Measurements from ENCODE around the gene DGKA. TPM values are rescaled to one million over a fixed set of nuclear protein-coding genes. Genes with fewer than 3 reads are reported as not detected.

DGKA gene
- total RNA-seq, 1 donor from 2014 or later: 57.5 TPM

DNA sequence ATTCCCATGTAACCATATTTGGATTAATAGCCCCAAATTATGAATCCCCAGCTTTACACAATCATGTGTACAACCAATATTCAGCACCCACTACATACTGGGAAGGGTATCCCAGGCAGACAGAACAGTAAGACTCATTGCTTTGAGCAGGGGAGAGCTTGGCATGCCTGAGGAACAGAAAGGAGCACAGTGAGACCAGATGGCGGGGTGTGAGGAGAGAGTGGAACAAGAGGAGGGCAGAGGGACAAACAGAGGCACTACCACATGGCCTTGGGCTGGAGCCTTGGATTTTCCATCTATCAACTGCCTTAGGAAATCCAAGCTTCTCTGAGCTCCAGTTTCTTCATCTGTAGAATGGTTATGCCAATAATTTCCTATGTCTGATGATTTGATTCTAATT is 3.8 kb downstream of the DGKA start:
- DNase-seq: no peak
- Mint-ChIP-seq H3K4me3 (ENCODE audit: unreplicated experiment) (peak overlapping the region; percentile 64), H3K9me3 (ENCODE audit: unreplicated experiment) (peaks cover 13% of the 10 kb centered on the region), H3K27me3 (ENCODE audit: unreplicated experiment) (peaks cover 9% of the 10 kb centered on the region), H3K4me1 (ENCODE audit: low read depth, unreplicated experiment) (peaks cover 48% of the 10 kb centered on the region), H3K27ac (ENCODE audit: unreplicated experiment) (peak overlapping the region; percentile 83), H3K36me3 (ENCODE audit: unreplicated experiment) (no peaks in the 10 kb centered on the region)
- TF ChIP-seq, protein P1, sequence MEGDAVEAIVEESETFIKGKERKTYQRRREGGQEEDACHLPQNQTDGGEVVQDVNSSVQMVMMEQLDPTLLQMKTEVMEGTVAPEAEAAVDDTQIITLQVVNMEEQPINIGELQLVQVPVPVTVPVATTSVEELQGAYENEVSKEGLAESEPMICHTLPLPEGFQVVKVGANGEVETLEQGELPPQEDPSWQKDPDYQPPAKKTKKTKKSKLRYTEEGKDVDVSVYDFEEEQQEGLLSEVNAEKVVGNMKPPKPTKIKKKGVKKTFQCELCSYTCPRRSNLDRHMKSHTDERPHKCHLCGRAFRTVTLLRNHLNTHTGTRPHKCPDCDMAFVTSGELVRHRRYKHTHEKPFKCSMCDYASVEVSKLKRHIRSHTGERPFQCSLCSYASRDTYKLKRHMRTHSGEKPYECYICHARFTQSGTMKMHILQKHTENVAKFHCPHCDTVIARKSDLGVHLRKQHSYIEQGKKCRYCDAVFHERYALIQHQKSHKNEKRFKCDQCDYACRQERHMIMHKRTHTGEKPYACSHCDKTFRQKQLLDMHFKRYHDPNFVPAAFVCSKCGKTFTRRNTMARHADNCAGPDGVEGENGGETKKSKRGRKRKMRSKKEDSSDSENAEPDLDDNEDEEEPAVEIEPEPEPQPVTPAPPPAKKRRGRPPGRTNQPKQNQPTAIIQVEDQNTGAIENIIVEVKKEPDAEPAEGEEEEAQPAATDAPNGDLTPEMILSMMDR (IDR thresholded peaks at IDR 0.05; ENCODE audit: partially characterized antibody, unreplicated experiment): no peak

DNA sequence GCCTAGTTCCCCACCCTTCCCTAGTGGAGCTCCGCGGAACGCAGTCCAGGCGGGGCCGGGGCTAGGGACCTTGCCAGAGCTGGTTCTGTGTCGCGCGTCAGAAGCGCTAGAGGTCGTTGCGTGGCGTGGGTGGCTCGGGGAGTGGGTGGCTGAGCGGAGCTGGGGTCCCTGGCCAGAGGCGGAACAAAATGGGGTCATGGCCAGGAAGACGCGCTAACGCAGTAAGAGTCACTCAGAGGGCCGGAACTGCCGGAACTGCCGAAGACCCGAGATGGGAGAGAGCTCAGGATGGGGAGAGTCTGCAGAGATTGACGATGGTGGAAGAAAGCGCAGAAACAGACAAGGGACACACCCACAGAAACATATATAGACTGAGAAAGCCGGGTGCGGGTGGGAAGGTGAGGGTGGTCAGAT is 4.8 kb downstream of the DGKA start:
- H3K27me3 Mint-ChIP-seq (ENCODE audit: unreplicated experiment): peaks cover 8% of the 10 kb centered on the region
- no peak for DNase-seq
- peaks cover 11% of the 10 kb centered on the region for H3K9me3 Mint-ChIP-seq (ENCODE audit: unreplicated experiment)
- peak overlapping the region; percentile 5 for H3K4me3 Mint-ChIP-seq (ENCODE audit: unreplicated experiment)
- H3K4me1 Mint-ChIP-seq (ENCODE audit: low read depth, unreplicated experiment): peaks cover 52% of the 10 kb centered on the region
- peak overlapping the region; percentile 63 for H3K27ac Mint-ChIP-seq (ENCODE audit: unreplicated experiment)
- H3K36me3 Mint-ChIP-seq (ENCODE audit: unreplicated experiment): no peaks in the 10 kb centered on the region
- TF ChIP-seq, protein P1 (IDR thresholded peaks at IDR 0.05; ENCODE audit: partially characterized antibody, unreplicated experiment): no peak

DNA sequence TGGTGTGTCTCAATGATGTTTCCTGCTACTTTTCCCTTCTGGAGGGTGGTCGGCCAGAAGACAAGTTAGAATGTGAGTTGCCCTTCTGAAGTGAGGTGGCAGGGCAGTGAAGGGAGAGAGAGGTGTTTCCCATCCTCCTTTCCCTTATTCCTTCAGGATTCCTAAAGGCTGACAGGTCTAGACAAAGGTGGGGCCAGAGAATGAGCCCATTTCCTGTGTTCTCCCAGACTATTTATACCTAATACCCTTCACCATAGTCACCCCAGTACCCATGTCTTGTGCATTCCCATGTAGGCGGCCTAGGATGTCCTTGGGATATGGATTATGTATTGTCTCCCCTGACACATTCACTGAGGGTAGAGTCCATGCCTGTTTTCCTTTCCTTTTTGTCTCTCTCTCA is 7.0 kb downstream of the DGKA start:
- Mint-ChIP-seq H3K27me3 (ENCODE audit: unreplicated experiment) (peaks cover 6% of the 10 kb centered on the region), H3K4me1 (ENCODE audit: low read depth, unreplicated experiment) (peaks cover 41% of the 10 kb centered on the region), H3K9me3 (ENCODE audit: unreplicated experiment) (peaks cover 14% of the 10 kb centered on the region), H3K4me3 (ENCODE audit: unreplicated experiment) (no peak overlapping the region), H3K36me3 (ENCODE audit: unreplicated experiment) (peaks cover 10% of the 10 kb centered on the region), H3K27ac (ENCODE audit: unreplicated experiment) (peak overlapping the region; percentile 18)
- no peak for DNase-seq
- TF ChIP-seq, protein P1 (IDR thresholded peaks at IDR 0.05; ENCODE audit: partially characterized antibody, unreplicated experiment): no peak

DNA sequence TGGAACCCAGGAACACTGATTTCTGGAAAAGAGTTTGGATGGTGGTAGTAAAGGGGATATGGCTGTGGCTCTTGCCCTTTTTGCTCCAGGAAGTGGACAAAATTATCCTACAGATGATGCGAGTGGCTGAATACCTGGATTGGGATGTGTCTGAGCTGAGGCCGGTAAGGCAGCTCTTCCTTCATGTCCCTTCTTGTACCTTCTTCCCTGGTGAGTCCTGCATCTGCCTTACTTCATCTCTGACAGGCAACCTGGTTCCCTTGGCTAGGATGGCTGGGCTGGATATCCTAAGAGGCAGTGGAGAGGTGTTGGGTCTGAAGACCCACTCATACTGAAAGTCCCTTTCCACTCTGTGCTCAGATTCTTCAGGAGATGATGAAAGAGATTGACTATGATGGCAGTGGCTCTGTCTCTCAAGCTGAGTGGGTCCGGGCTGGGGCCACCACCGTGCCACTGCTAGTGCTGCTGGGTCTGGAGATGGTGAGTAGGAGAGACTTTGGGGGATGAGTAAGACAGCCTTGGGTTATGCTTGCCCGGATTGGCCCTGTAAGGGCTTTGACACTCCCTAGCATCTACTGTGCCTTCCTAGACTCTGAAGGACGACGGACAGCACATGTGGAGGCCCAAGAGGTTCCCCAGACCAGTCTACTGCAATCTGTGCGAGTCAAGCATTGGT is 8.0 kb downstream of the DGKA start:
- peaks cover 6% of the 10 kb centered on the region for H3K27me3 Mint-ChIP-seq (ENCODE audit: unreplicated experiment)
- TF ChIP-seq, protein P1 (IDR thresholded peaks at IDR 0.05; ENCODE audit: partially characterized antibody, unreplicated experiment): no peak
- H3K36me3 Mint-ChIP-seq (ENCODE audit: unreplicated experiment): peaks cover 10% of the 10 kb centered on the region
- H3K4me1 Mint-ChIP-seq (ENCODE audit: low read depth, unreplicated experiment): peaks cover 35% of the 10 kb centered on the region
- peaks cover 12% of the 10 kb centered on the region for H3K9me3 Mint-ChIP-seq (ENCODE audit: unreplicated experiment)
- no peak overlapping the region for H3K4me3 Mint-ChIP-seq (ENCODE audit: unreplicated experiment)
- DNase-seq: no peak
- H3K27ac Mint-ChIP-seq (ENCODE audit: unreplicated experiment): no peak overlapping the region

DNA sequence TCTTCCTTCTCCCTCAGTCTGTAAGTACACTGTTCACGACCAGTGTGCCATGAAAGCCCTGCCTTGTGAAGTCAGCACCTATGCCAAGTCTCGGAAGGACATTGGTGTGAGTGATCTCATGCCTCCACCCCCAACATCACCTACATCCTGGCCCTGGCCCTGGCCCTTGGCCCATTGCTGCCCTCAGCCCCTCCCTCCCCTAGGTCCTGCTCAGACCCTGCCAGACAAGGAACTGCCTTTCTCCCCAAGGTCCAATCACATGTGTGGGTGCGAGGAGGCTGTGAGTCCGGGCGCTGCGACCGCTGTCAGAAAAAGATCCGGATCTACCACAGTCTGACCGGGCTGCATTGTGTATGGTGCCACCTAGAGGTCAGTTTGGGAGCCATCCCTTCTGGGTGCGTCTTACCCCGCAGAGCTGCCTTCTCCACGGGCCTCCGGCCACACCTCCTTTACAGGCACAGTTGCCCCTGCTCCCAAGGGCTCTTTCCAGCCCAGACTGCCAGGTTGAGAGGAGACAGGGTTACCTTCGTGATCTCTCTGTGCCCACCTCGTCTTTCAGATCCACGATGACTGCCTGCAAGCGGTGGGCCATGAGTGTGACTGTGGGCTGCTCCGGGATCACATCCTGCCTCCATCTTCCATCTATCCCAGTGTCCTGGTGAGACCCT is 9.2 kb downstream of the DGKA start:
- H3K4me3 Mint-ChIP-seq (ENCODE audit: unreplicated experiment): peak overlapping the region; percentile 53
- peaks cover 11% of the 10 kb centered on the region for H3K9me3 Mint-ChIP-seq (ENCODE audit: unreplicated experiment)
- peaks cover 26% of the 10 kb centered on the region for H3K4me1 Mint-ChIP-seq (ENCODE audit: low read depth, unreplicated experiment)
- DNase-seq: peak; percentile 89
- peaks cover 10% of the 10 kb centered on the region for H3K36me3 Mint-ChIP-seq (ENCODE audit: unreplicated experiment)
- peaks cover 5% of the 10 kb centered on the region for H3K27me3 Mint-ChIP-seq (ENCODE audit: unreplicated experiment)
- TF ChIP-seq, protein P1 (IDR thresholded peaks at IDR 0.05; ENCODE audit: partially characterized antibody, unreplicated experiment): peak; percentile 83
- H3K27ac Mint-ChIP-seq (ENCODE audit: unreplicated experiment): peak overlapping the region; percentile 49

All from glutamatergic neuron (in vitro differentiated cells).